GM23338 (cell line): ENCODE data around the gene TRDN. TPM values are rescaled to one million over a fixed set of nuclear protein-coding genes. Genes with fewer than 3 reads are reported as not detected.

Experiments
- ATAC-seq: fragments of 200-7000 bp; cut with Tn5 transposase; 3 replicates; pipeline ENCODE4 v1.9.1; 2020
- DNase-seq: peaks from one replicate; pipeline ENCODE4 v3.0.0-alpha.2; 2015; ENCODE audit warnings: low spot score
- H2AFZ ChIP-seq: fragments of 200-600 bp; sonication (generic); 2 replicates; pipeline ENCODE4 v1.8.0; 2016; ENCODE audit warnings: antibody characterized with exemption, mild to moderate bottlenecking, moderate library complexity
- H3F3A ChIP-seq: fragments of 200-600 bp; sonication (generic); replicated peaks from 2 replicates; pipeline ENCODE4 v1.8.0; 2017; ENCODE audit warnings: antibody characterized with exemption, mixed run types, low read depth
- H3K27ac ChIP-seq: fragments of 200-600 bp; sonication (generic); 2 replicates; pipeline ENCODE4 v1.6.1; 2016; ENCODE audit warnings: low read depth
- H3K27me3 ChIP-seq: fragments of 200-600 bp; sonication (generic); 2 replicates; pipeline ENCODE4 v1.8.0; 2016; ENCODE audit warnings: mild to moderate bottlenecking, mixed run types, moderate library complexity; ENCODE audit not compliant: insufficient read depth
- H3K36me3 ChIP-seq: fragments of 200-600 bp; sonication (generic); 2 replicates; pipeline ENCODE4 v1.8.0; 2016; ENCODE audit warnings: mild to moderate bottlenecking; ENCODE audit not compliant: insufficient read depth
- H3K4me1 ChIP-seq: fragments of 200-600 bp; sonication (generic); 2 replicates; pipeline ENCODE4 v1.8.0; 2016; ENCODE audit warnings: mild to moderate bottlenecking, moderate library complexity; ENCODE audit not compliant: insufficient read depth
- H3K4me2 ChIP-seq: fragments of 200-600 bp; sonication (generic); 2 replicates; pipeline ENCODE4 v1.7.1; 2017; ENCODE audit warnings: mixed run types
- H3K4me3 ChIP-seq: fragments of 200-600 bp; sonication (generic); 2 replicates; pipeline ENCODE4 v1.6.1; 2016; ENCODE audit warnings: mixed run types
- H3K79me2 ChIP-seq: fragments of 200-600 bp; sonication (generic); replicated peaks from 2 replicates; pipeline ENCODE4 v1.8.0; 2017; ENCODE audit warnings: mild to moderate bottlenecking; ENCODE audit not compliant: insufficient read depth
- H3K9me2 ChIP-seq: fragments of 200-600 bp; sonication (generic); 2 replicates; pipeline ENCODE4 v1.8.0; 2017; ENCODE audit not compliant: insufficient read depth
- H4K20me1 ChIP-seq: fragments of 200-600 bp; sonication (generic); replicated peaks from 2 replicates; pipeline ENCODE4 v1.8.0; 2017; ENCODE audit warnings: mild to moderate bottlenecking; ENCODE audit not compliant: insufficient read depth
- H3K27ac Mint-ChIP-seq: 2 replicates; pipeline ENCODE4 v1.8.0; 2020; ENCODE audit warnings: inconsistent platforms, mild to moderate bottlenecking, moderate library complexity, mixed read lengths
- H3K27me3 Mint-ChIP-seq: 3 replicates; pipeline ENCODE4 v1.8.0; 2022; ENCODE audit warnings: low read depth, mild to moderate bottlenecking, moderate library complexity, mixed read lengths, inconsistent platforms; ENCODE audit not compliant: insufficient read depth, poor library complexity
- H3K36me3 Mint-ChIP-seq: 3 replicates; pipeline ENCODE4 v1.8.0; 2021; ENCODE audit warnings: low read depth, mild to moderate bottlenecking, inconsistent platforms, moderate library complexity, mixed read lengths
- H3K4me1 Mint-ChIP-seq: 3 replicates; pipeline ENCODE4 v1.8.0; 2020; ENCODE audit warnings: mild to moderate bottlenecking, inconsistent platforms, mixed read lengths
- H3K4me3 Mint-ChIP-seq: 3 replicates; pipeline ENCODE4 v1.8.0; 2021; ENCODE audit warnings: moderate library complexity, mild to moderate bottlenecking, inconsistent platforms, mixed read lengths
- H3K9me3 Mint-ChIP-seq: 3 replicates; pipeline ENCODE4 v1.8.0; 2020; ENCODE audit warnings: moderate library complexity, mild to moderate bottlenecking, inconsistent platforms, mixed read lengths
- CREB1 ChIP-seq: fragments of 250-450 bp; sonication (Bioruptor Pico); IDR thresholded peaks from 2 replicates; pipeline ENCODE4 v1.5.0; 2020; ENCODE audit warnings: low read depth, mild to moderate bottlenecking, moderate library complexity
- CTCF ChIP-seq, 2 experiments: fragments of 200-600 bp in 1 of 2; sonication (generic) in 1 of 2; conservative IDR thresholded peaks; 2 replicates each; pipeline versions ENCODE4 v1.5.1 to v1.6.1; 2016 to 2017; ENCODE audit warnings: antibody characterized with exemption in 2 of 2, low read depth in 2 of 2, mild to moderate bottlenecking in 2 of 2, moderate library complexity in 1 of 2
- ETS1 ChIP-seq: IDR thresholded peaks from 2 replicates; pipeline ENCODE4 v1.6.1; 2016; ENCODE audit warnings: antibody characterized with exemption
- EZH2 ChIP-seq: fragments of 200-600 bp; sonication (generic); IDR thresholded peaks from one replicate; pipeline ENCODE4 v1.8.0; 2017; ENCODE audit warnings: antibody characterized with exemption, mild to moderate bottlenecking, low read depth; ENCODE audit not compliant: unreplicated experiment
- EZH2phosphoT487 ChIP-seq: fragments of 200-600 bp; sonication (generic); IDR thresholded peaks from one replicate; pipeline ENCODE4 v1.8.1; 2018; ENCODE audit warnings: antibody characterized with exemption; ENCODE audit not compliant: unreplicated experiment
- JUNB ChIP-seq: IDR thresholded peaks from one replicate; pipeline ENCODE4 v1.6.1; 2016; ENCODE audit warnings: antibody characterized with exemption; ENCODE audit not compliant: unreplicated experiment
- POLR2AphosphoS5 ChIP-seq: IDR thresholded peaks from 2 replicates; pipeline ENCODE4 v1.6.1; 2016; ENCODE audit warnings: antibody characterized with exemption, low read depth
- REST ChIP-seq: IDR thresholded peaks from one replicate; pipeline ENCODE4 v1.6.1; 2018; ENCODE audit warnings: antibody characterized with exemption; ENCODE audit not compliant: unreplicated experiment
- ZNF114 ChIP-seq: fragments of 250-450 bp; sonication (Bioruptor Pico); IDR thresholded peaks from 2 replicates; pipeline ENCODE4 v1.5.0; 2020; ENCODE audit warnings: mild to moderate bottlenecking, moderate library complexity
- ZNF331 ChIP-seq: fragments of 250-450 bp; sonication (Bioruptor Pico); IDR thresholded peaks from 2 replicates; pipeline ENCODE4 v1.5.0; 2020; ENCODE audit warnings: low read depth, mild to moderate bottlenecking, moderate library complexity
- ZNF462 ChIP-seq: fragments of 250-450 bp; sonication (Bioruptor Pico); IDR thresholded peaks from 2 replicates; pipeline ENCODE4 v1.5.0; 2020; ENCODE audit warnings: mild to moderate bottlenecking, moderate library complexity
- polyA plus RNA-seq: library from polyadenylated mRNA; unstranded; fragments of >200 nt; fragmentation: Nextera tagmentation; extraction: Ambion mirVana; gene quantifications from 2 replicates; pipeline ENCODE4 v1.2.1, GENCODE V29; 2016
- total RNA-seq: library from RNA; depleted of rRNA; stranded (reverse); fragments of >200 nt; shearing (Covaris generic); gene quantifications from 2 replicates; pipeline ENCODE4 v1.2.3, GENCODE V29; 2014

The TRDN gene
- total and polyA plus RNA-seq, 2 experiments from 2014 or later = 35.5 to 137 TPM

GRCh38 chr6:123193298-123193697, 443.5 kb downstream of the TRDN start:
- no peak overlapping the region for H3K27ac ChIP-seq
- no peak for ATAC-seq
- Mint-ChIP-seq H3K4me1 (peaks cover 4% of the 10 kb centered on the region; the same call in 1 of the 3 replicates), H3K9me3 (no peaks in the 10 kb centered on the region), H3K4me3 (no peak overlapping the region), H3K36me3 (no peaks in the 10 kb centered on the region), H3K27me3 (no peaks in the 10 kb centered on the region), H3K27ac (no peak overlapping the region)
- H3K4me2 ChIP-seq = no peak overlapping the region
- H3K4me1 ChIP-seq = no peaks in the 10 kb centered on the region
- no peaks in the 10 kb centered on the region for H3K36me3 ChIP-seq
- H3K9me2 ChIP-seq = no peaks in the 10 kb centered on the region
- H3K27me3 ChIP-seq = no peaks in the 10 kb centered on the region
- no peak for TF ChIP-seq CREB1 (CRISPR knock-in tag)
- TF ChIP-seq ZNF331 (CRISPR knock-in tag) = no peak
- TF ChIP-seq ZNF462 (CRISPR knock-in tag) = no peak
- no peak for TF ChIP-seq ETS1
- no peak for TF ChIP-seq REST
- TF ChIP-seq JUNB = no peak
- no peak for TF ChIP-seq ZNF114 (CRISPR knock-in tag)
- TF ChIP-seq EZH2 = no peak
- TF ChIP-seq POLR2AphosphoS5 = no peak
- no peak for TF ChIP-seq EZH2phosphoT487
- TF ChIP-seq CTCF (conservative IDR thresholded peaks at IDR 0.05; ENCODE audit: low read depth in 2 of 2) = no peak
- H4K20me1 ChIP-seq = no peaks in the 10 kb centered on the region
- H3K4me3 ChIP-seq = no peak overlapping the region
- no peak for DNase-seq
- no peaks in the 10 kb centered on the region for H3F3A ChIP-seq
- H3K79me2 ChIP-seq = no peaks in the 10 kb centered on the region
- no peak overlapping the region for H2AFZ ChIP-seq
